ENCODE results near the gene SHCBP1L.

The SHCBP1L gene

DNA sequence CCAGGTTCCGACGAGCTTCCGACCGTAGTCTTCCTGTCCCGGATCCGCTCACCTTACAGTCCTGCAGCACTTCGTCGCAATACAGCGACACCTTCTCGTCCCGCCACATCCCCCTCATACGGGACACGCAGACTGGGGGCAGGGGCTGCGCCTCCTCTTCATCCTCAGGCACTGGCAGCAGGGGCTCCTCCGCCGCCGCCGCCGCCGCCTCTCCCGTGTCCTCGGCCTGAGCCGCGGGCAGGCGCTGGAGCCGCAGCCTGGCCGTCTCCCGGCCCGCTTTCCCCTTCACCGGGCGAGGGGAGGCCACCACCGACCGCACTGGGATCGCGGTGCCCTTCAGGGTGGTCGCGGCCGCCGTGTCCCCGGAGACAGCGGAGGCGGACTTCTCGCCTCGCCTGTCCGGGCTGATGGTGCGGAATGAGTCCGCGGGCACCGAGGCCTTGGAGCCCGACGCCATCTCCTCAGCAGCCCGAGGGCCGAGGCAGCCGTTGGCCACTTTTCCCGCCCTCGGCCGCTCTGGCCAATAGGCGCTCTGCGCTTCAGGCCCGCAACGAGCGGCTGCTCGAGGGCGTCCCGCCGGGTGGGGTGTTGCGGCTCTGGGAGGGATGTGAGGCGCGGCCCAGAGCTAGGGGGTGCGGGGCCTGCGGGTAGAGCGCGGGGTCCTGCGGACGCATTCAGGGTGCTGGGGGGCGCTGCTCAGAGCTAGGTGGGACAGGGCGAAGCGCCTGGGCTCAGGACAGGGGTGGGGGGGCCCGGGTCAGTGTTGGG is at the start of gene SHCBP1L:
TSS of gene SHCBP1L (minus strand) at position 490 of the 768 bp plus-strand sequence. CDS start at position 457, 33 bp downstream.
- FAIRE-seq, result no peak

DNA sequence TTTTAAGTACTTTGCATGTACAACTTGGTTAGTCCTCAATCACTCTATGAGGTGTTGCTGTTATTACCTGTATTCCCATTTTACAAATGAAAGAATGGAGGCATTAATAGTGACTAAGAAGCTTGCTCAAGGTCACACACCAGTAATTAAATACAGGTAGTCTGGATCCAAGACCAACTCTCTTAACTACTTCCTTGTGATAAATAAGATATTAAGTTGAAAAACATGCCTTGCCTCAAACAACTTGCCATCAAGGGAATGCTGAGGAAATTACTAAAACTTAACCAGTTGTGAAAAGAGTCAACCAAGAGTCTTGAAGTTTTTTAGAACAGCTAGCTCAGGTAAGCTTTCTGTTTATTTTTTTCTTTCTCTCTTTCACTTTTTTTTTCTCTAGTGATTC is 49.3 kb upstream of the SHCBP1L start:
- no peak for FAIRE-seq

DNA sequence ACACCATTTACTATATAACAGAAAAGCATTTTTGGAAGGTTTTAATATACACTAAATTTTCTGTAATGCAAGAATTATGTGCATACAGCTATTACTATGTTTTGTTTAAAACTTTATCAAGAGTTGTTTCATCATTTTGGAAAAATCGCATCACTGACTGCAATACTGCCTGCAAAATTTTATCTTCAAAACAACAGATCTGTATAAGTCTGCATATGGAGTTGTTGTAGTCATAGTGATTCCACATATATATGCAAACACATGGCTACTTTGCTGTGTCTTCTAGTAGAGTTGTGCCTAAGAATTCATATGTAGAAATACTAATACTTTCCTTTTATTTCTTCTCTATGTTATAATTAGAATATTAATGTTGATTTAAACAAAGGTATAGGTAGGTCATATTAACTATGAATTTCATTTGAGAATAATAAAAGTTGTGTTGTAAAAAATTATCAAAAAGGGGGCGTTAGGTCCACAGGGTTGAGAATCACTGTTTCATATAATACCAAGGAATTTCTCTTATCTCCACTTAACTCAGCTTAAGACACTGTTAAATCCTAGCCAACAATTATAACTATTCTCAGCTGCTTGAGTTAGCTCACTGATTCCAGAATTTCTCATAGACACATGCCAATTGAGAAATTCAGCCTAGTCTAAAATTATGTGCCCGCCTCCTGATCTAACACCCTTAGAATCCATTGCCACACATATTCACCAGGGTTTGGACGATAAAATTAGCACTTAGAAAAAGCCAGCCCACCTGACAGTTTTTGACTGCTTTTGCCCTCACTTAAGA is 47.4 kb upstream of the SHCBP1L start:
- FAIRE-seq, result no peak

DNA sequence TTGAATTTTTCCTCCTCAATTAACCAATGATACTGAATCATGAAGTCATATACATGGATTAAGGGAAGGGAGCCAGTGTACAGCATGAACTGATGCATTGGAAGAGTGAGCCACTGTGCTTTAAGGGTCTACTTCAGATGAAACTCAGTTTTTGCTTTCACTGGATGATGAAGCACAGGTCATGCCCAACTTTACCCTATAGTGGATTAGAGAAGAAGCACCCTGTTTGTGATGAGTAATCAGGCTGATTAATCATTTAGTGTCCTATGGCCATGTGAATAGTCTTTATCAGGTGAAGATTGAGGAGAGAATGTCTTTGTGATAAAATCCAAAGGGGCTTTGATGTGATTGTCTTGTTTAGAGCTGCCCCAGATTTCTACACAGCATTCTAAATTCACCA is 45.5 kb upstream of the SHCBP1L start:
- FAIRE-seq, result no peak

DNA sequence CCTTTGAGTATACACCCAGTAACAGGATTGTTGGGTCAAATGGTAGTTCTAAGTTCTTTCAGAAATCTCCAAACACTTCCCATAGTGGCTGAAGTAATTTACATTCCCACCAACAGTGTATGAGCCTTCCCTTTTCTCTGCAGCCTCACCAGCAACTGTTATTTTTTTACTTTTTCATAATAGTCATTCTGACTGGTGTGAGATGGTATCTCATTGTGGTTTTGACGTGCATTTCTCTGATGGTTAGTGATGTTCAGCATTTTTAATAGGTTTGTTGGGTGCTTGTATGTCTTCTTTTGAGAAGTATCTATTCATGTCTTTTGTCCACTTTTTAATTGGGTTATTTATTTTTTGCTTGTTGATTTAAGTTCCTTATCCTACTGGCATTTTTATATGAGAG is 43.9 kb upstream of the SHCBP1L start:
- no peak for FAIRE-seq

DNA sequence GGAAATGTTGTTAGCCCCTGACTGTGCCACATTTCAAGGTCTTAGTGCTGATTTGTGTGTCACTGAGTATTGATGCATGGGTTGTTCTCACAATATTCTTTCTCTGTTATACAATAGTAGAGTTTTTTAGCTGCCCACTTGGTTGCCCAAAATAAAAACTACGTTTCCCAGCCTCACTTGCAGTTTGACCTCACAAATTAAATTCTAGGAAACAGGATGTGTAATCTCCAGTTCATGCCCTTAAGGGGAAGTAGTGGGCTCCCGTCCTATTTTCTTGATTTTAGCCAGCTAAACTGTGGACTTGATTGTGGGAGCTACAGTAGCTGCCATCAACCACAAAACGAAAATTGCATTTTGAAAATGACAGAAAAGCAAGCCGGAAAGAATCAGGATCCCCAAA is 42.9 kb upstream of the SHCBP1L start:
- no peak for FAIRE-seq

DNA sequence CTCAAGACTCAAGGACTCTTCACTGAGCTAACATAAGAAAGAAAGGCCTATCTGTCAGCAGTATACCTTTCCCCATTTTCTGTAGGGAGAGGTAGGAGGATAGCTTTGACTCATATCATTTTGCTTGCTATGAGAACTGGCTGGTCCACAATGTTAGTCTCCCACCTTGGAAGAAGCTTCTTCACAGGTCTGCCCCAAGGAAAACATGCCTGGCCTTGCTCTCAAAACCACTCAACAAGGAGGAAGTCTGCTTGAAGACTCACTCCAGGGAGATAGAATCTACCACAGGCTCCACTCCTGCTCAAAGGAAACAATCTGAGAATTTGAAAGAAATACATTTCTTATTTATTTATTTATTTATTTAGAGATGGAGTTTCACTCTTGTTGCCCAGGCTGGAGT is 40.8 kb upstream of the SHCBP1L start:
- FAIRE-seq, result no peak

DNA sequence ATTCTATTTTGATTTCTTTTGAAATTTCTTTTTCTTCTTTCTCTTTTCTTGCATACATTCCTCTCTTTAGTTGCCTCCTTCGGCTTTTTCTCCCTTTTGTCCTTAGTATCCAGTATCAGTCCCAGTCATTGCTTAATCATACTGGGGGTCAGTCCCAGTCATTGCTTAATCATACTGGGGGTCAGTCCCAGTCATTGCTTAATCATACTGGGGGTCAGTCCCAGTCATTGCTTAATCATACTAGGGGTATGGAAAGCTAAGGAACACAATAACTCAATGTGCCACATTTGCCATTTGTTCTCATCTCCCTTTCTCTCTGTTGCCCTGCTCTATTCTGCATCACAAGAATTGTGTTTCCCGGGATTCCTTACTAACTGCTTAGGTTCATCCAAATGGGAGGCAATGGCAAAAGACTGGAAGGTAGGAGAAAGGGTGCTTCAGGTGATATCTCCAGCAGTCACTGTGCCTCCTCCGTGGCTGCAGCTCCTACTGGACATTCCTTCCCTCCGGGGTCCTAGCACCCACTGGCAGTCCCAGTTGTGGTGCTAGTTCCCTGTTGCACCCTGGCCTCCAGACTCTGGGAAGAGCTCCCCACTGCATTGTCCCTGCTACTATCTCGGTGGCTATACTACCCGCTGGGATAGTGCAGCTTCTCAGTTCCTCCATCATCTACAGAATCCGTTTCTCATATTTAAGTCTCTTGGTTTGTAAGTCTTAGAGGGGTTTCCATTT is 37.6 kb upstream of the SHCBP1L start:
- FAIRE-seq, result no peak

DNA sequence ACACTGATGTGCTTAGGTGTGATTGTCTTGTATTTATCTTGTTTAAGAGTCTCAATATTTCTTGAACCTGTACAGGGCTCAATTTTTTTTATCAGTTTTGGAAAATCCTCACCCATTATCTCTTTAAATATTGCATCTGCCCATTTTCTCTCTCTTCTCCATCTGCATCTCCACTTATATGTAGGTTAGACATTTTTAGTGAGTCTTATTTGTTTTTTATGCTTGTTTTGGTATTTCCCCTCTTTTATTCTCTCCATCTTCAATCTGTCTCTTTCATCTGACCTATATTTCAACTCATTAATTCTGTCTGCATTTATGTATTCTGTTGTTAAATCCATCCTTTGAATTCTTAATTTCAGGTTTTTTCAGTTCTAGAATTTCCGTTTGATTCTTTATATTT is 32.9 kb upstream of the SHCBP1L start:
- no peak for FAIRE-seq

DNA sequence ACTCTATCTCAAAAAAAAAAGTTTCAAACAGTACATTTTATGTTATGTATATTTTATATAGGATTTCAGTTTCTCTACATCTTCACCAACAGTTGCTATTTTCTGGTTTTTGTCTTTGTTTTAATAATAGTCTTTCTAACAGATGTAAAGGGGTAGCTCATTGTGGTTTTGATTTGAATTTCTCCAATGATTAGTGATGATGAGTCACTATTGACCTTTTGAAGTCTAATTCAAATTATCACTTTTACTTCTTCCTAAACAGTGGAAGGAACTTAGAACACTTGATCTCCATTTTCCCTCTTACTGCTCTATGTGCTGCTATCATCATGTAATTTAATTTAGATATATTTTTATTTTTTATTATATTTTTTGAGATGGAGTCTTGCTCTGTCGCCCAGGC is 31.7 kb upstream of the SHCBP1L start:
- no peak for FAIRE-seq

DNA sequence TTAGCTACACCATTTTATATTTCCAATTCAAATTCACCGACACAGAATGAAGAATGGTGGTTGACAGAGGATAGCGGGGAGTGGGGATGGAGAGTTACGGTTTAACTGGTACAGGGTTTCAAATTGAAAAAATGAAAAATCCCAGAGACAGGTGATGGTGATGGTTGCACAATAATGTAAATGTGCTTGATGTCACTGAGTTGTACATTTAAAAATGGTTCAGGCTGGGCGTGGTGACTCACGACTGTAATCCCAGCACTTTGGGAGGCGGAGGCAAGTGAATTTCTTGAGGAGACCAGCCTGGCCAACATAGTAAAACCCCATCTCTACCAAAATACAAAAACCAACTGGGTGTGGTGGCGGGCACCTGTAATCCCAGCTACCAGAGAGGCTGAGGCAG is 31.2 kb upstream of the SHCBP1L start:
- FAIRE-seq, result no peak

DNA sequence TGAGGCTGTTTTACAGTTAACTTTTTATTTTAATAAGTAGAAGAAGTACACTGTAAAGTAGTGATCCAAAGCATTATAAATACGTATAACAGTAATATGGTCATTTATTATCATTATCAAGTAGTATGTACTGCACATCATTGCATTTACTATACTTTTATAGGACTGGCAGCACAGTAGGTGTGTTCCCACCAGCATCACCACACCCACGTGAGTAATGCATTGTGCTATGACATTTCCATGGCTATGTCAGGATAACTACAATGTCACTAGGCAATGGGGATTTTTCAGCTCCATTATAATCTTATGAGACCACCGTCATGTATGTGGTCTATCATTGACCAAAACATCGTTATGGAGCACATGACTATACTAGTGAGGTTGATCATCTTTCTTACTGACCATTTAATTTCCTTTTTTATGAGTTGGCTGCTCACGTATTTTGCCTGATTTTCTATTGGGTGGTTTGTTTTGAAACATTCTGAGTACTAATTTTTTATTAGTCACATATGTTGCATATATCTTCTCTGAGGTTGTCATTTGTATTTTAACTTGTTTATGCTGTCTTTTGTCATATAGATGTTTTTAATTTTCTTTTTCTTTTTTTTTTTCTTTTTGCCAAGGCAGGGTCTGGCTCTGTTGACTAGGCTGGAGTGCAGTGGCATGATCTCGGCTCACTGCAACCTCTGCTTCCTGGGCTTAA is 25.3 kb upstream of the SHCBP1L start:
- FAIRE-seq, result no peak

DNA sequence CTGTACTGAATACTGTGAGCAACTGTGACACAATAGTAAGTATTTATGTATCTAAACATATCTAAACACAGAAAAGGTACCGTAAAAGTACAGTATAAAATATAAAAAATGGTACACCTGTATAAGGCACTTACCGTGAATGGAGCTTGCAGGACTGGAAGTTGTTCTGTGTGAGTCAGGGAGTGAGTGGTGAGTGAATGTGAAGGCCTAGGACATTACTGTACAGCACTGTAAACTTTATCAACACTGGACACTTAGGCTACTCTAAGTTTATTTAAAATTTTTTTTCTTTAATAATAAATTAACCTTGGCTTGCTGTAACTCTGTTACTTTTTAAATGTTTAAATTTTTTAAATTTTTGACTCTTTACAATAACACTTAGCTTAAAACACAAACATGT is 24.5 kb upstream of the SHCBP1L start:
- FAIRE-seq, result peak; percentile 46

DNA sequence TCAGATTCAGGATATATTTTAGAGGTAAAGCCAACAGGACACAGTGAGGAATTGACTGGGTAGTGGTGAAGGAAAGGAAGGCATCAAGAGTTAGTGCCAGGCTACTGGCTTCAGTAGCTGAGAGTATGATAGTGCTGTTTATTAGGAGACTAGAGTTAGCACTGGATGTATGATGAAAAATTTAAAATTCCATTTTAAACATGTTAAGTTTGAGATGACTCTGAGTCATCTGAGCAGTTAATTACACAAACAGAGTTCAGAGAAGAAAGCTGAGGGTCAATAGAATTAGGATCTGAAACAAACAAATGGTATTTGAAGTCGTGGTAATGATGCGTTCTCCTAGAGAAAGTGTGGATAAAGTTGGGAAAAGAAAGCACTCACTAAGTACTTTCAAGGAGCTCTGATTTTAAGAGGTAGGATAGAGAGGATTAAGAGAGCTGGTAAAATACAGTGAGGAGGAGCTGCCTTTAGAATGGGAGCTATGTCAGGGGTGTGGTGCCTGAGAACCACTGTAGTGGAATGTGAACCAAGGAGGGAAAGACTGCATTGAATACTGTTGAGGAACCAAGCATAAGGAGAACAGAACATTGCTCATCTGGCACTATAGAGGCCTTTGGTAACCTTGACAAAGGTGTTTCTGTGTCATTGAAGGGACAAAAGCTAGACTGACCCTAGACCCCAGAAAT is 21.7 kb upstream of the SHCBP1L start:
- no peak for FAIRE-seq

DNA sequence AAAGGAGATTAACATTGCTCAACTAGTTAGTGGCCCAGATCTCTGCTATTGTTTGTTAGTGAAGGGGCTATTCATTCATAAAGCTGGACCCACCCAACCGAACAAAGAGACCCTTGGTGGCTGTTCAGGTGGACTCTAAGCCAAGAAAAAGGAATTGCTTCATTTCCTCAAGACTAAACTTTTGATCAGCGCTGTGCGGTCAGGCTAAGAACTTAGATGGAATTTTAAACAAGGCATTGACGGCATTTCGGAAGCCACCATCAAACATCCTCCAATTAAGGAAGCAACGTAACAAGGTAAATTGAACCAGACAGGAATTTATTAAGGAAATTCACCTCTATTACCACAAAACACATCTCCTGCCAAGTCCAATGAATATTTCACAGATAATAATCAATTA is 19.9 kb upstream of the SHCBP1L start:
- FAIRE-seq, result no peak

DNA sequence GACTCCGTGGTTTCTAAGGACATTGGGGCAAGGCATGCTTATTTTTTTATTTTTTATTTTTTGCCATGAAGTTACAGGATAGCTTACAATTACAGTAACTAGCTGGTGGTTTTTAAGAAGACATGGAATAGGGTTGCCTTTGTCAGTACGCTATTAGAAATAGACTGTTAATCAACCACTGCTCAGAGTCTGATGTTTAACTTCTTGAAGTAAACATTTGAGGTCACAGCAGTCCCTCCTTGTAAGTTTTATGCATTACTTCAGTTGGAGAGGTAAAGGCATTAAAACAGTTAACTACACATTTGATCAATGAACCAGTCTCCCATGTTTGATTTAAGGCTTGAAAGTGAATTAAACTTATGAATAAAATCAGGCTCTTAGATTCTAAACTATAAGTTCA is 19.3 kb upstream of the SHCBP1L start:
- peak; percentile 39 for FAIRE-seq

DNA sequence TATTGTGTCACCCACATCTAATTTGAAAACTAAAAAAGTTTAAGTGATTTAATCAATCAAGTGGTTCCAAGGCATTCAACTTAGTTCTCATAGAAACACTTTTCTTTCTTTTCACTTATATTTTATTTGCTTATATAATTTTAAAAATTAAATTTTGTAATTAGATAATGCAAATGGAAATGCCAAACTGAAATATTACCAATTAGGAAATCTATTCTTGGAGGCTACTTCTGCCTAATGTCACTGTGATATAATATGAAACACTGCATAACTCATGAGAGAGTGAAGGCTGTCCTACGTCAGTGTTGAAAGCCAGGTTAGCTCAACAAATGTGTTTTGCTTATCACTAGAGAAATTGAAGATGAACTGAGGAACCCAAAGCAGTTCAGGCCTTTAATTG is 18.3 kb upstream of the SHCBP1L start:
- no peak for FAIRE-seq

DNA sequence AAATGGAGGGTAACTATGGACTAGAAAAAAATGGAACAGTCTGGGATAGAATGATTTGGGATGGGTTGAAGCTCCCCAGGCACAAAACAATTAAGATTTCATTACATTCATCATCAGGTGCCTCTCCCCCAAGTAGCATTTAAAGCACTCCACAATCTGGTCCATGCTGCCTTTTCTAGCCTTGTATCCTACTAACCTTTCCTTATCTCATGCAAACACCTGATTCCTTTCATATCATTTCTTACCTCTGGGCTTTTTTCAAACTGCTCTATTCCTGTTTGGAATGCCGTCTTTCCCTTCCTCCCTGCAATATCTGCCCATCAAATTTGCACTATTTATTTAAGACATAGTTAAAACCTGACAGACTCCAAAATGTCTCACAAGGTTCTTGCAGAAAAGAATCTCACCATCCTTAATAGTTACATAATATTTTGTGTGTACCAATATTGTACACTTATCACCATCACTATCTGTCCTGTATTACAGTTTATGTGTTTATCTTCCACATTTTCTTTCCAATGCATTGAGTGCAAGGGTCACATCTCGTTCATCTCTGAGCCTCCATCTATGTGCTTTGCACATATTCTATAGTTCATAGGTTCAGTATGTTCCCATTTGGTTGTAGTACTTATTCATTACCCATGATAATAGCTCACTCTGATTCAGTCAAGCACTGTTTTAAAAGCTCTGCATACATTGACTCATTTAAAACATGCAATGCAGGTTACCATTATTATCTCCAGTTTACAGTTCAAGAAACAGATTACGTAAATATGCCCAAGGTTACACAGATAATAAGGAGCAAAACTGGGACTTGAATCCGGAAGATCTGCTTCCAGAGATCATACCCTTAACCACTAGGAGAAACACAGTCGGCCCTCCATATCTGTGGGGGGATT is 16.1 kb upstream of the SHCBP1L start:
- no peak for FAIRE-seq

DNA sequence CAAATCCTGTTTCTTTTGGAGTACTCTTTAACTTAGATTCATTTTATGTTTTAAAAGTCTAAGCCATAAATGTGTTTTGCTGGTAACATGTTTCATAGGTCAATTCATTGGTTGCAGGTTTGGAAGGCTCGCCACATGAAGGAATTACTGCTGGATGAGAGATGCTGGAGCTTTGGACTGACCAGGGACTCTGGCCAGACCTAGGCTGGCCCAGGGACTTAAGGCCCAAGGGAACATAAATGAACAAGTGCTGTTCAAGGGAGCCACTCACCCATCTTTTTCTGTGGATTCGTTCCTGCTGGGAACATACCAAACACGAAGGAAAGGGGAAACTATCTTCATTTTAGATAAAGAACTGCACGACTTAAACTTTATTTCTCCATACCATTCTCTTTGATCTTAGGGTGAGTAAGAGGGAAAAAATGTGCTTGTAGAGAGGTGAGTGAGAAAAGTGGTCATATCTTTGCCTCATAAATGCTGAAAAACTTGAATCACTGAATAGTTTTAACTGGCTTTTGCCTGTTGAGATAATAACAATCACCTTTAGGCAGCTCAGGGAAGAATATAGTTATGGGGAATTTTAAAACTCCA is 15.3 kb upstream of the SHCBP1L start:
- FAIRE-seq, result no peak

DNA sequence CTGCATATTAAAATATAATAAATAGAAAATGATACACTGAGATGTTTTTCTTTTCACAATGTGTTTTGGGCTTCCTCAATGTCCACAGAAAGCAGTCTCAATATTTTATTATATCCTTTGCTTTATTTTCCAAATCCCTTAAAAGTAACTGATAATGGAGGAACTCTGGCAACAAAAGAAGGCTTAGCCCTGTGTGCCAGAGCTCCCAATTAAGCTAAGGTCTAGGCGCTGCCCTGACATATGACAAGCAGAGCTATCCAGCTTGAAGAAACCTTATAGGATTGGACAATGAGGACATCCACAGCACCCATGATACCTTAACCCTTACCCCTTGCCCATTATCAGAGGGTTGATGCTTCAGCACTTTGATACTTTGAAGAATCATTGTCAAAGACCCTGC is 12.9 kb upstream of the SHCBP1L start:
- no peak for FAIRE-seq

DNA sequence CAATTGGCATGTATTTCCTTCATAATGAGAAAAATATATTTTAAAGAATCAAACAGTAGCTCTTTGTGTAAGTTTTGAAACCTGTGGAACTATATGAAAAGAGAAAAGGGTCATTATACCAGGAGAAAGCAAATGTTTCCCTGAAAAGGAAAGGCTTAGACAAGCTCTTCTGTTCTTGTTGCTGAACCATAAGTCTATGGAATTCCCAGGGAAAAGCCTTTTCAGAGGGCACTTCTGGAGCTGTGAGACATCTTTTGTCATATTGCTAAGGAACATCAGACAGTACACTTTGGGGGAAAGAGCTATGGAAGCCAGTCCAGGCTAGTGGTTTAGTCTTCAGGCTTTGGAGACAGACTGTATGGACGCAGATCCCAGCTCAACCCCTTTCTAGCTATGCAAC is 12.1 kb upstream of the SHCBP1L start:
- peak; percentile 8 for FAIRE-seq
